Smooth muscle cell (in vitro differentiated cells): ENCODE data around the gene CDC73. TPM values are rescaled to one million over a fixed set of nuclear protein-coding genes. Genes with fewer than 3 reads are reported as not detected.

Source experiments
- DNase-seq: peaks from one replicate; lab custom pipeline; 2025; ENCODE audit not compliant: unreplicated experiment; lab: John Stamatoyannopoulos, UW
- H2AFZ ChIP-seq: fragments of 200-600 bp; sonication (generic); 2 replicates; pipeline ENCODE4 v1.6.0; 2016; ENCODE audit warnings: antibody characterized with exemption, low read depth, mild to moderate bottlenecking
- H3F3A ChIP-seq: fragments of 200-600 bp; sonication (generic); 2 replicates; pipeline ENCODE4 v1.6.0; 2017; ENCODE audit warnings: antibody characterized with exemption, low read depth
- H3K27ac ChIP-seq: fragments of 200-600 bp; sonication (generic); 2 replicates; pipeline ENCODE4 v1.5.1; 2016; ENCODE audit warnings: low read depth, mild to moderate bottlenecking
- H3K27me3 ChIP-seq: fragments of 200-600 bp; sonication (generic); 2 replicates; pipeline ENCODE4 v1.6.1; 2016; ENCODE audit warnings: low read depth, mild to moderate bottlenecking
- H3K36me3 ChIP-seq: fragments of 200-600 bp; sonication (generic); 2 replicates; pipeline ENCODE4 v1.5.1; 2016; ENCODE audit warnings: low read depth
- H3K4me1 ChIP-seq: fragments of 200-600 bp; sonication (generic); 2 replicates; pipeline ENCODE4 v1.5.1; 2016; ENCODE audit warnings: low read depth
- H3K4me2 ChIP-seq: fragments of 200-600 bp; sonication (generic); 2 replicates; pipeline ENCODE4 v1.6.0; 2016; ENCODE audit warnings: mild to moderate bottlenecking
- H3K4me3 ChIP-seq: fragments of 200-600 bp; sonication (generic); 2 replicates; pipeline ENCODE4 v1.5.1; 2016; ENCODE audit warnings: mild to moderate bottlenecking
- H3K79me2 ChIP-seq: fragments of 200-600 bp; sonication (generic); 2 replicates; pipeline ENCODE4 v1.6.0; 2016; ENCODE audit warnings: low read depth, mild to moderate bottlenecking
- H3K9ac ChIP-seq: fragments of 200-600 bp; sonication (generic); 2 replicates; pipeline ENCODE4 v1.6.0; 2016; ENCODE audit warnings: low read depth
- H3K9me3 ChIP-seq: fragments of 200-600 bp; sonication (generic); replicated peaks from 2 replicates; pipeline ENCODE4 v1.5.1; 2016; ENCODE audit warnings: low read depth
- H4K20me1 ChIP-seq: fragments of 200-600 bp; sonication (generic); 2 replicates; pipeline ENCODE4 v1.6.0; 2016; ENCODE audit warnings: low read depth
- CTCF ChIP-seq: fragments of 200-600 bp; sonication (generic); IDR thresholded peaks from 2 replicates; pipeline ENCODE4 v1.5.1; 2017; ENCODE audit warnings: borderline replicate concordance, mild to moderate bottlenecking, antibody characterized with exemption; ENCODE audit not compliant: insufficient read depth, poor library complexity, severe bottlenecking
- WGBS: methylation state at CpG from one replicate; pipeline ENCODE4 v1.1.7; 2016; ENCODE audit warnings: low lambda C conversion rate; 5-methylcytosine and 5-hydroxymethylcytosine counted together
- polyA plus RNA-seq: library from polyadenylated mRNA; unstranded; fragments of >200 nt; fragmentation: Nextera tagmentation; extraction: Ambion mirVana; gene quantifications from 2 replicates; pipeline ENCODE4 v1.2.1, GENCODE V29; 2016
- total RNA-seq: library from RNA; depleted of rRNA; stranded (reverse); fragments of >200 nt; gene quantifications from 2 replicates; pipeline ENCODE4 v1.2.3, GENCODE V29; 2014

Gene CDC73
- total and polyA plus RNA-seq, 2 experiments from 2014 or later = 28.5 to 32.0 TPM

- Histone ChIP-seq H2AFZ (no peak overlapping the region), H3K27me3 (no peaks in the 10 kb centered on the region), H3F3A (no peaks in the 10 kb centered on the region), H3K27ac (no peak overlapping the region), H3K9ac (no peak overlapping the region), H3K79me2 (no peaks in the 10 kb centered on the region), H3K4me1 (no peaks in the 10 kb centered on the region), H3K36me3 (no peaks in the 10 kb centered on the region), H4K20me1 (no peaks in the 10 kb centered on the region), H3K4me3 (no peak overlapping the region), H3K4me2 (no peak overlapping the region), H3K9me3 (no peaks in the 10 kb centered on the region)
- WGBS = 77% methylated on average over 2 of the region's 2 CpGs
- DNase-seq = no peak
- TF ChIP-seq CTCF = no peak
Observed at GRCh38 chr1:193293726-193294125, 171.9 kb downstream of the CDC73 start.

GRCh38 chr1:193299038-193299437 is 177.2 kb downstream of the CDC73 start:
- no peak for DNase-seq
- Histone ChIP-seq H3K9ac (no peak overlapping the region), H3K4me1 (no peaks in the 10 kb centered on the region), H3K4me3 (no peak overlapping the region), H4K20me1 (no peaks in the 10 kb centered on the region), H3K79me2 (no peaks in the 10 kb centered on the region), H3K36me3 (no peaks in the 10 kb centered on the region), H3K9me3 (no peaks in the 10 kb centered on the region), H3F3A (no peaks in the 10 kb centered on the region), H3K27me3 (no peaks in the 10 kb centered on the region), H3K27ac (no peak overlapping the region), H3K4me2 (no peak overlapping the region), H2AFZ (no peak overlapping the region)
- no peak for TF ChIP-seq CTCF
- WGBS = 96% methylated on average over 1 of the region's 1 CpG

- no peak for DNase-seq
- Histone ChIP-seq H3K4me1 (no peaks in the 10 kb centered on the region), H3F3A (no peaks in the 10 kb centered on the region), H3K9me3 (no peaks in the 10 kb centered on the region), H3K79me2 (no peaks in the 10 kb centered on the region), H3K36me3 (no peaks in the 10 kb centered on the region), H2AFZ (no peak overlapping the region), H3K4me3 (no peak overlapping the region), H3K27me3 (no peaks in the 10 kb centered on the region), H4K20me1 (no peaks in the 10 kb centered on the region), H3K27ac (no peak overlapping the region), H3K9ac (no peak overlapping the region), H3K4me2 (no peak overlapping the region)
- TF ChIP-seq CTCF = no peak
- 85% methylated on average over 2 of the region's 2 CpGs for WGBS
Observed at GRCh38 chr1:193301746-193302145, 179.9 kb downstream of the CDC73 start.

GRCh38 chr1:193303849-193304248 is 182.0 kb downstream of the CDC73 start:
- no peak for TF ChIP-seq CTCF
- no peak overlapping the region for H3K9ac ChIP-seq

More at GRCh38 chr1:193303849-193304248, 182.0 kb downstream of the CDC73 start:
- H3K4me3 ChIP-seq = no peak overlapping the region
- DNase-seq = no peak
- no peak overlapping the region for H3K27ac ChIP-seq
- H4K20me1 ChIP-seq = no peaks in the 10 kb centered on the region
- H3K27me3 ChIP-seq = no peaks in the 10 kb centered on the region
- no peak overlapping the region for H2AFZ ChIP-seq
- no peaks in the 10 kb centered on the region for H3K9me3 ChIP-seq
- H3K4me1 ChIP-seq = peaks cover 3% of the 10 kb centered on the region
- H3K4me2 ChIP-seq = no peak overlapping the region
- H3K36me3 ChIP-seq = no peaks in the 10 kb centered on the region
- no peaks in the 10 kb centered on the region for H3F3A ChIP-seq
- WGBS = 89% methylated on average over 1 of the region's 1 CpG
- H3K79me2 ChIP-seq = no peaks in the 10 kb centered on the region
